T-helper 22 cell (primary cell): ENCODE results near the gene STX18.
"Not testable (repeated sequence)": the region's sequence is repeated elsewhere in the genome, so short reads cannot be mapped to it uniquely, and the experiment has no call there.

ENCODE experiments used
- DNase-seq: peaks from one replicate; pipeline ENCODE4 v3.0.0-alpha.2; 2020; ENCODE audit warnings: low read depth

The STX18 gene

GRCh38 chr4:4437798-4438470, 103.9 kb downstream of the STX18 start:
- DNase-seq = no peak

DNA sequence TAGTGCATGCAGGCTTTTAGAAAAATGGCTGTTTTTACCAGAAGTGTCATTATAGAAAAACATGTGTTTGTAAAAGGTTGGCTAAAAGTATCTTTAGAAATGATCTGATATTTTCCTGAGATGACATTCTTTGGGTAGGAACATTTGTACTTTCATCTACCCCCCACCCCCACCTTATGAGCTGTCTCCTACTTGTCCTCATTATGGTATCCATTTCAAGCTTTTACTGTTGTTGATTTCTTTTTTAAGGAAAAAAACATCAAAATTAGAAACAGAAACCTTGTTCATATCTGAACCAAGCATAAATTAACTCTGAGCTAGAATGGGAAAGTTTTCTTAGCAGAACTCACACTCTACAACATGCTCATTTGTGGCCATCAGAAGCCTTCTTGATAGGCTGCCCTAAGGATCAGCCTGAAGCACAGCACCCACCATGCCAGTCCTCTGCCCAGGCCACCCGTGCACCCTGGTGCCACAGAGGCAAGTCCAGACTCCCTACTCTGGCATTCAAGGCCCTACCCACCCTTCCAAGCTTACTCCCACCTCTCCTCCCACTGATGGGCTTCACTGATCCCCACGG, 105.5 kb downstream of the STX18 start:
- DNase-seq = no peak

GRCh38 chr4:4433941-4434340, 107.9 kb downstream of the STX18 start:
- no peak for DNase-seq

- no peak for DNase-seq
Measured at GRCh38 chr4:4432341-4433125, 109.3 kb downstream of the STX18 start.

DNA sequence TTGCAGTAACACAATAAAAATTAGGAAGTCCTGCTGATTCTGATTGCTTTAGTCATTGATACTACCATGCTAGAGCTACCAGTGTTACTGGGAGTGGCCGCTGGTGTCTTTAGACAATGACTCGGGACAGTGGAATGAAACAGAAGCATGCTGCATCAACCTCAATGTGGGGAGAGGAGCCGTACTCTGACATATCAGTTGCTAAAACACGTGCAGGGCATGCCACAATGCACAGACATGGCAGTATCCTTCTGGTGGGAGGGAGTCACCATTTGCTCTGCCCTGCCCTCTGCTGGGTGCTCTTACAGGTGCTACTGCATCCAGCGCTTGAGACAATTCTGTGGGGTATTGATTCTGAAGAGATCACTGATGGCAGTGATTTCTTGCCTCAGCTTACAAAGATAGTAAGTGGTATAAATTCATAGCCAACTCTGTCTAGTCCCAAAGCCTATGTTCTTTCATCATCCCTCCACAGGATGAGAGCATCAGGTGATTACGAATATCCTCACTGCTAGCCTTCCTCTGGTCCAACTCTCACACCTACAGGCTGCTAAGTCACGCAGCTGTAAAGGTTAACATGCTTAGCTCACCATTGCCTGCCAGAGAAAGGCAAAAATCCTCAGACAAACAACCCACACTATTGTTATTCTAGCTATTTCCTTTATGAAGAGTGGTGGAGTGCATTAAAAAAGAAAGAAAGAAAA, 111.2 kb downstream of the STX18 start:
- DNase-seq = no peak

GRCh38 chr4:4428966-4429875, 112.6 kb downstream of the STX18 start:
- DNase-seq = no peak

- DNase-seq = no peak
Measured at GRCh38 chr4:4427886-4428285, 114.0 kb downstream of the STX18 start.

- DNase-seq = no peak
Measured at GRCh38 chr4:4427121-4427870, 114.6 kb downstream of the STX18 start.

DNA sequence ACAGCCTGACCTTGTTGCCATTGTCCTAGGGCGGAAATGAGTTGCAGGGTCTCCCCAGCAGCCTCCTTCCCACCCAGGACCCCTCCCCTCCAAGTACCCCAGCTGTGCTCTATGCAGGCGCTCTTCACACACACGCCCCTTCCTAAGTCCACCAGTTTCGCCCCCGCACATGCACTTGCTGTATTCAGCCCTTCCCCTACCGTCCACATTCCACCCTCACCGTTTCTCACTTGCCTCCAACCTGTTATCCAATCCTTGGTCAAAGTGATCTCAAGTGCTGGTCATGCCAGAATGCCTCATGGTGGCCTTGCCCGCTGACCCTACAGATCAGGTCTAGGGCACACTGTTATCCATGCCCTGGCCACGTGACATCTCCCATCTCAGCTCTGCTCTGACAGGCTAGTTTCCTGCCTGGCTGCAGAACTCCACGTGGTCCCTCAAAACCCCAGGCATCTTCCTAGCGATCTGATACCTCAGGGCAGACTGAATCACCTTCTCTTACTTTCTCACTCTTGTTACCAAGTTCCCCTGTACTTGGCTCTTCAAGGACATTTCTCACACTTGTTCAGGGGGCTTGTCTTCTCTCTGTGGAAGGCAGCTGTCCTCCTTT, 115.2 kb downstream of the STX18 start:
- DNase-seq = no peak

DNA sequence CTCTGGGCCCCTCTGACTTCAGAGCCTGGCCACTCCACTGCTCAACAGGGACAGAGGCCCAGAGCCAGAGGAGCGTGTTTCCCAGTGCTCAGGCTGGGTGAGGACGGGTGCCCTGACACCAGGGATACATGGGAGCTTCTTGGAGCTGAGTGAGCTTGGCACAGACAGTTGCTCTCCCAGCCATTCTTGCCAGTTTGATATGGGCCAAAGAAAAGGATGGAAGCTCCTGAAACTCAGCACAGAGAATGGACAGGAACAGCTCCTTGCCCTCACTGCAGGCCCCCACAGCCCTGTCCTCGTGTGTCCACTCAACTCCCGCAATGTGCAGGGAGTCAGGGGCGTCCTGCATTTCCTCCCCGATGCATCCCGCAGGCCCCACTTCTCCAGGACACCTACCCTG, 116.2 kb downstream of the STX18 start:
- no peak for DNase-seq

GRCh38 chr4:4425119-4425690, 116.6 kb downstream of the STX18 start:
- no peak for DNase-seq

DNA sequence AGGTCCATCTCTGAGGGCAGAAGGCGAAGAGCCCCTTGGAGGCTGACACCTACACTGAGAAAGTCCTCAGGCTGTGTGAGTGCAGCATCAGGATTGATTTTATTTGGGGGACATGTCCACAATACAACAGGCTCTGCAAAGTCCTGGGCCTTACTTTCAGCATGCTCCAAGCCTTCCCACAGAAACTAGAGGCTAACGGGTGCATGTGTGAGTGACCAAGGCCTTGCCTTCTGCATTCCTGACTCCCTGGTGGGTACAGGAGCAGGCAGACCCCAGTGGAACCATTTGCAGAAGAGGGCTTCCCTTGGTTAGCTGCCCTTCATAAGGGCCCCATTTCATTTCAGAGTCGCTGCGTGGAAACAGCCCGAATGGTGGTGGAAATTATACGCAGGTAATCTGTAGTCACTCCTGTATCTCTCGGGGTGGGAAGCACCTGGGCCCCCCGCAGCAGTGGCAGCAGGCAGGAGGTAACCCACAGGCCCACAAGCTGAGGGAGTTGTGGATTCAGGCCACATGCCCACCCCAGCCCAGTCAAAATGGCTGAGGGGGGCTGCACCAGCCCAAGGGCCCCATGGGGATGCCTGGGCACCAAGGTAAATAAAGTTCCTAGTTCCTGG, 117.2 kb downstream of the STX18 start:
- DNase-seq = no peak

- DNase-seq = no peak
Measured at GRCh38 chr4:4423706-4424498, 117.9 kb downstream of the STX18 start.

- no peak for DNase-seq
Measured at GRCh38 chr4:4422856-4423499, 118.9 kb downstream of the STX18 start.

DNA sequence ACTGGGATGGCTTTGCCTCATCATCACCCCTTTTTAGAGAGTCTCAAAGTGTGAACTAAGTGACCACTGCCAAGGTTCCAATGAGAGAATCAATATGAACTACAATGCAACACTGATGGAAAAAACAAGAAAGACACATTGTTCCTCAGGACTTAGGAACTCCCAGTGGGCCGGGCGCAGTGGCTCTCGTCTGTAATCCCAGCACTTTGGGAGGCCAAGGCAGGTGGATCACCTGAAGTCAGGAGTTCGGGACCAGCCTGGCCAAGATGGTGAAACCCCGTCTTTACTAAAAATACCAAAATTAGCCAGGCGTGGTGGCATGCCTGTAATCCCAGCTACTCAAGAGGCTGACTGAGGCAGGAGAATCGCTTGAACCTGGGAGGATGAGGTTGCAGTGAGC, 119.7 kb downstream of the STX18 start:
- not testable (repeated sequence) for DNase-seq

DNA sequence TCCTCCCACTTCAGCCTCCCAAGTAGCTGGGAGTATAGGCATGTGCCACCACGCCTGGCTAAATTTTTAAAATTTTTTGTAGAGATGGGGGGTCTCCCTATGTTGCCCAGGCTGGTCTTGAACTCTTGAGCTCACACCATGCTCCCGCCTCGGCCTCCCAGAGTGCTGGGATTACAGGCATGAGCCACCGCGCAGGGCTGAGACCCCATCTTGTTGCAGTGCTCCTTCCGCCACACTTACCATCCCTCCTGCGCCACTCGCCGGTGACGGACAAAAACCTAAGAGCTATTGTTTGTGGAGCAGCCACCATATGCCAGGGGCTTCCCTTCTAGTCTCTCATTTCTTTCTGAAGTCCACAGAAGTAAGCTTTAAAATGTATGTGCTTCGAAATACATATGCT, 120.5 kb downstream of the STX18 start:
- DNase-seq = no peak

DNA sequence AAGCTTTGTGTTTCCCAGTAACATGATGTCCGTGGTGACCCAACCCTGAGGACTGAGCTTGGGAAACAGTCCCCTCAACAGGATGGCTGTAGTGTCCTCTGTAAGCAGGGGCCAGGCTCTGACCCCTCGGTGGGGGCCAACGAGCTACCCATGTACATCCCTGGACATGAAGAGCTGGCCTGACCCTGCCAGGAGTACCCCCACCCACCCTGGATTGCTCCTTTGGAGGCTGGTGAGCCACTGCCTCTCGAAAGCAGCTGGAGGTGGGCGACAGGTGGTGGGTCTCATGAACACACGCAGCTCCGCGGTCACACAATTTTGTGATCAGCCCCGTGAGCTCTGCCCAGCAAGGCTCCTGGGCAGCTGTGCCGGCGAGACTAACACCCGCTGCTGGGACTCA, 121.4 kb downstream of the STX18 start:
- DNase-seq = no peak

DNA sequence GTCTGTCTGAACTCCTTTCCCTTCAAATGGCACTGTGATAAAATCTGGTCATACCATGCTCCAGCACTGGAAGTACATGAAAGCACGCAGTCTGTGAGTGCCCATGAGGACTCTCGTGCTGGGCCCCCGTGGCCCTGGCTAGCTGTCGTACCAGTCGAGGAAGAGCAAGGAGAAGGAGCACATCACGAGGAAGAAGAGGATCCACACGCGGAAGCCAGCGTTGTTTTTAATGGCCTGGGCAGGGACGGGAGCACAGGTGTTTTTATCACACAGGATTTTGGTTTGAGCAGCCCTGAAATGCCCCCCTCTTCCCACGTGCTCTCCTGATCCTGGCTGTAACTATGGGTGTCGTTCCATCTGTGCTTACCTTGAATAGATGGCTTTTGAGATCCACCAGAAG, 122.0 kb downstream of the STX18 start:
- no peak for DNase-seq
